PC-3 (cell line): ENCODE measurements around the gene FOXL3. TPM values are rescaled to one million over a fixed set of nuclear protein-coding genes. Genes with fewer than 3 reads are reported as not detected.

ENCODE experiments used
- ATAC-seq: fragments of 200-7000 bp; cut with Tn5 transposase; 2 replicates; pipeline ENCODE4 v1.9.1; 2020; ENCODE audit warnings: mild to moderate bottlenecking, moderate library complexity
- BruUV-seq: library from RNA; stranded (reverse); fragments of 400-500 nt; replicated peaks from 2 replicates; lab custom pipeline; 2021; lab: Mats Ljungman, UMichigan
- CTCF ChIA-PET: fragments of 300-600 bp; sonication (Branson Sonifier 250); formaldehyde crosslinking; loops from one replicate; lab custom pipeline; 2022; ENCODE audit warnings: antibody characterized with exemption; lab: Charles Lee
- POLR2A ChIA-PET: fragments of 300-600 bp; sonication (Branson Sonifier 250); formaldehyde crosslinking; loops from one replicate; lab custom pipeline; 2022; ENCODE audit warnings: antibody characterized with exemption; ENCODE audit not compliant: unreplicated experiment; lab: Charles Lee
- DNase-seq: peaks from one replicate; pipeline ENCODE4 v3.0.0-alpha.2; 2015
- H2AFZ ChIP-seq: fragments of 300-600 bp; sonication (generic); 2 replicates; pipeline ENCODE4 v1.6.0; 2016; ENCODE audit warnings: antibody characterized with exemption, low read length
- H3F3A ChIP-seq: fragments of 300-600 bp; sonication (generic); one replicate; pipeline ENCODE4 v1.6.0; 2017; ENCODE audit warnings: antibody characterized with exemption, low read length, control low read depth, mild to moderate bottlenecking; ENCODE audit not compliant: unreplicated experiment
- H3K27ac ChIP-seq: fragments of 300-600 bp; sonication (generic); 2 replicates; pipeline ENCODE4 v1.5.1; 2016; ENCODE audit warnings: mild to moderate bottlenecking, low read length
- H3K27me3 ChIP-seq: fragments of 300-600 bp; sonication (generic); 2 replicates; pipeline ENCODE4 v1.6.1; 2016; ENCODE audit warnings: low read length, mixed read lengths
- H3K36me3 ChIP-seq: fragments of 300-600 bp; sonication (generic); 2 replicates; pipeline ENCODE4 v1.6.1; 2016; ENCODE audit warnings: low read depth, mixed run types, low read length, mixed read lengths
- H3K4me1 ChIP-seq: fragments of 300-600 bp; sonication (generic); 2 replicates; pipeline ENCODE4 v1.5.1; 2016; ENCODE audit warnings: low read length; ENCODE audit not compliant: insufficient read depth
- H3K4me2 ChIP-seq: fragments of 300-600 bp; sonication (generic); 2 replicates; pipeline ENCODE4 v1.6.0; 2016; ENCODE audit warnings: low read length
- H3K4me3 ChIP-seq: fragments of 300-600 bp; sonication (generic); 2 replicates; pipeline ENCODE4 v1.5.1; 2016; ENCODE audit warnings: mild to moderate bottlenecking, low read length, mixed read lengths
- H3K79me2 ChIP-seq: fragments of 300-600 bp; sonication (generic); 2 replicates; pipeline ENCODE4 v1.6.1; 2017; ENCODE audit warnings: low read length, mixed read lengths
- H3K9ac ChIP-seq: fragments of 300-600 bp; sonication (generic); 2 replicates; pipeline ENCODE4 v1.6.0; 2016; ENCODE audit warnings: mild to moderate bottlenecking, low read length
- H3K9me2 ChIP-seq: fragments of 300-600 bp; sonication (generic); replicated peaks from 2 replicates; pipeline ENCODE4 v1.6.1; 2016; ENCODE audit warnings: mixed run types, low read length, mixed read lengths
- H3K9me3 ChIP-seq: fragments of 300-600 bp; sonication (generic); 2 replicates; pipeline ENCODE4 v1.6.1; 2016; ENCODE audit warnings: low read length, mixed read lengths
- H4K20me1 ChIP-seq: fragments of 300-600 bp; sonication (generic); 2 replicates; pipeline ENCODE4 v1.6.1; 2016; ENCODE audit warnings: low read length, mixed read lengths
- CTCF ChIP-seq: fragments of 300-600 bp; sonication (generic); conservative IDR thresholded peaks from 2 replicates; pipeline ENCODE4 v1.5.1; 2017; ENCODE audit warnings: antibody characterized with exemption, low read depth, mild to moderate bottlenecking, low read length
- EZH2 ChIP-seq: fragments of 300-600 bp; sonication (generic); IDR thresholded peaks from one replicate; pipeline ENCODE4 v1.6.1; 2017; ENCODE audit warnings: antibody characterized with exemption, mild to moderate bottlenecking, low read length; ENCODE audit not compliant: unreplicated experiment
- EZH2phosphoT487 ChIP-seq: fragments of 300-600 bp; sonication (generic); IDR thresholded peaks from 2 replicates; pipeline ENCODE4 v1.6.1; 2018; ENCODE audit warnings: mild to moderate bottlenecking, antibody characterized with exemption, low read length, borderline replicate concordance
- intact Hi-C: fragments of 100-400 bp; cut with micrococcal nuclease; formaldehyde crosslinking; loops from 2 replicates; pipeline ENCODE4 v1.9.0; 2023
- total RNA-seq: library from RNA; depleted of rRNA; stranded (reverse); fragments of >200 nt; gene quantifications from 2 replicates; pipeline ENCODE4 v1.2.3, GENCODE V29; 2014

Gene FOXL3
- total RNA-seq, 1 experiment from 2014 or later, result not detected

GRCh38 chr7:327991-328702 is 38.2 kb downstream of the FOXL3 start:
- no TSS peak for BruUV-seq
- Histone ChIP-seq H3K4me3 (no peak overlapping the region), H4K20me1 (no peaks in the 10 kb centered on the region), H3K4me2 (no peak overlapping the region), H2AFZ (no peak overlapping the region), H3K9ac (no peak overlapping the region), H3K9me2 (no peaks in the 10 kb centered on the region), H3K4me1 (peaks cover 4% of the 10 kb centered on the region), H3K9me3 (no peaks in the 10 kb centered on the region), H3K27ac (no peak overlapping the region), H3K27me3 (no peaks in the 10 kb centered on the region), H3K36me3 (no peaks in the 10 kb centered on the region), H3F3A (no peaks in the 10 kb centered on the region), H3K79me2 (no peaks in the 10 kb centered on the region)
- DNase-seq (no peak), ATAC-seq (no peak)
- ChIA-PET CTCF (no interaction called here), POLR2A (interaction anchor here (0.7 kb wide), 1 partner anchor 312 kb away, joined by 4 read pairs; no protein-coding TSS in a partner anchor)
- TF ChIP-seq EZH2phosphoT487, result no peak
- no peak for TF ChIP-seq EZH2
- TF ChIP-seq CTCF, result no peak
- intact Hi-C loops, result no loop called here

DNA sequence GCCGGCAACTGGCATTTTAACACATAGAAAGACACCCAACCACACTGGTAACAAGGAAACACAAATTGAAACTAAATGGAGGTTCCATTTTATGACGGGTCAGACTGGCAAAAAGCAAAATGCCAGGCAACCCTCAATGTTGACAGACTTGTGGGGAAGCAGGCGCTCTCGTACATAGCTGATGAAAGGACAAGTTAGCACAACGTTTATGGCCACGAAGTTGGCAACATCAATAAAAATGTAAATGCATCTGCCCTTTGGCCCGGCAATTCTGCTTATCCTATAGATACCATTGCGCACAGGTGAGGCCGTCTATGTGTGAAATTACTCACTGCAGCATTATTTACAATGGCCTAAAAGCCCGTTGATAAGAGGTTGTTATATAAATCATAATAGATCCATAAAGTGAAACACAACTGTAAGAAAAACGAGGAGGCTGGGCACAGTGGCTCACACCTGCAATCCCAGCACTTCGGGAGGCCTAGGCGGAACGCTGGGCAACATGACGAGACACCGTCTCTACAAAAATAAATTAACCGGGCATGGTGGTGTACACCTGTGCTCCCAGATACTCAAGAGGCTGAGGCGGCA is 39.8 kb downstream of the FOXL3 start:
- ChIA-PET POLR2A (no interaction called here), CTCF (no interaction called here)
- H3K27me3 ChIP-seq, result no peaks in the 10 kb centered on the region
- H3K4me3 ChIP-seq, result no peak overlapping the region
- H3F3A ChIP-seq, result no peaks in the 10 kb centered on the region
- no peaks in the 10 kb centered on the region for H3K9me2 ChIP-seq
- no peak overlapping the region for H2AFZ ChIP-seq
- no peaks in the 10 kb centered on the region for H4K20me1 ChIP-seq
- no peak overlapping the region for H3K9ac ChIP-seq
- no peaks in the 10 kb centered on the region for H3K9me3 ChIP-seq
- intact Hi-C loops, result no loop called here
- H3K27ac ChIP-seq, result no peak overlapping the region
- TF ChIP-seq EZH2, result no peak
- TF ChIP-seq CTCF, result no peak
- no peak for TF ChIP-seq EZH2phosphoT487
- DNase-seq, result no peak
- ATAC-seq, result no peak
- no peaks in the 10 kb centered on the region for H3K79me2 ChIP-seq
- no TSS peak for BruUV-seq
- no peaks in the 10 kb centered on the region for H3K36me3 ChIP-seq
- H3K4me1 ChIP-seq, result peaks cover 7% of the 10 kb centered on the region
- no peak overlapping the region for H3K4me2 ChIP-seq

- Histone ChIP-seq H3K27me3 (no peaks in the 10 kb centered on the region), H3K27ac (no peak overlapping the region), H3K4me1 (peaks cover 7% of the 10 kb centered on the region), H2AFZ (no peak overlapping the region), H3K79me2 (no peaks in the 10 kb centered on the region), H3K9me3 (no peaks in the 10 kb centered on the region), H3K36me3 (no peaks in the 10 kb centered on the region), H3K4me2 (no peak overlapping the region), H3K4me3 (no peak overlapping the region), H3F3A (no peaks in the 10 kb centered on the region), H3K9ac (no peak overlapping the region), H4K20me1 (no peaks in the 10 kb centered on the region), H3K9me2 (no peaks in the 10 kb centered on the region)
- intact Hi-C loops, result no loop called here
- no peak for DNase-seq
- ATAC-seq, result no peak
- ChIA-PET CTCF (no interaction called here), POLR2A (no interaction called here)
- TF ChIP-seq EZH2phosphoT487, result no peak
- no peak for TF ChIP-seq EZH2
- TF ChIP-seq CTCF, result no peak
- BruUV-seq, result no TSS peak
Measured at GRCh38 chr7:330511-331230, 40.7 kb downstream of the FOXL3 start.
